OCI-LY1 (cell line): Measurements from ENCODE around the gene SLC2A11.

ENCODE experiments used
- H2AFZ ChIP-seq: fragments of 200-600 bp; sonication (generic), shearing (Covaris generic); 2 replicates; pipeline ENCODE4 v1.6.0; 2014; ENCODE audit warnings: antibody characterized with exemption, mild to moderate bottlenecking, low read length
- H3F3A ChIP-seq: fragments of 200-600 bp; sonication (generic), shearing (Covaris generic); 2 replicates; pipeline ENCODE4 v1.6.0; 2014; ENCODE audit warnings: mild to moderate bottlenecking, antibody characterized with exemption, low read length, moderate library complexity; ENCODE audit not compliant: insufficient read depth
- H3K27ac ChIP-seq: fragments of 200-600 bp; sonication (generic); 2 replicates; pipeline ENCODE4 v1.5.1; 2014; ENCODE audit warnings: low read length, mixed run types, mild to moderate bottlenecking, low read depth; ENCODE audit not compliant: poor library complexity, severe bottlenecking
- H3K27me3 ChIP-seq: fragments of 200-600 bp; sonication (generic); 2 replicates; pipeline ENCODE4 v1.6.0; 2014; ENCODE audit warnings: antibody characterized with exemption, mild to moderate bottlenecking, low read length, moderate library complexity; ENCODE audit not compliant: insufficient read depth
- H3K36me3 ChIP-seq: fragments of 200-600 bp; sonication (generic); 2 replicates; pipeline ENCODE4 v1.6.1; 2014; ENCODE audit warnings: mild to moderate bottlenecking, antibody characterized with exemption, low read length, moderate library complexity, mixed read lengths; ENCODE audit not compliant: insufficient read depth
- H3K4me1 ChIP-seq: fragments of 200-600 bp; sonication (generic); 2 replicates; pipeline ENCODE4 v1.5.1; 2014; ENCODE audit warnings: mild to moderate bottlenecking, low read length, moderate library complexity; ENCODE audit not compliant: insufficient read depth, severe bottlenecking
- H3K4me2 ChIP-seq: fragments of 200-600 bp; sonication (generic), shearing (Covaris generic); 2 replicates; pipeline ENCODE4 v1.6.1; 2014; ENCODE audit warnings: low read length
- H3K4me3 ChIP-seq: fragments of 200-600 bp; sonication (generic); 2 replicates; pipeline ENCODE4 v1.5.1; 2014; ENCODE audit warnings: low read length, low read depth, mild to moderate bottlenecking, mixed read lengths; ENCODE audit not compliant: poor library complexity, severe bottlenecking
- H3K79me2 ChIP-seq: fragments of 200-600 bp; shearing (Covaris generic); 2 replicates; pipeline ENCODE4 v1.6.1; 2016; ENCODE audit warnings: mixed run types, low read length, mixed read lengths; ENCODE audit not compliant: insufficient read depth
- H3K9ac ChIP-seq: fragments of 200-600 bp; sonication (generic), shearing (Covaris generic); 2 replicates; pipeline ENCODE4 v1.6.1; 2014; ENCODE audit warnings: mild to moderate bottlenecking, low read length, mixed read lengths
- H3K9me2 ChIP-seq: fragments of 200-600 bp; sonication (generic), shearing (Covaris generic); 2 replicates; pipeline ENCODE4 v1.6.1; 2014; ENCODE audit warnings: low read depth, mild to moderate bottlenecking, low read length, mixed read lengths
- H3K9me3 ChIP-seq: fragments of 200-600 bp; shearing (Covaris generic); 2 replicates; pipeline ENCODE4 v1.6.1; 2014; ENCODE audit warnings: low read length, mixed read lengths
- H4K20me1 ChIP-seq: fragments of 200-600 bp; sonication (generic), shearing (Covaris generic); 2 replicates; pipeline ENCODE4 v1.6.0; 2016; ENCODE audit warnings: mild to moderate bottlenecking, low read length; ENCODE audit not compliant: insufficient read depth
- CTCF ChIP-seq: fragments of 200-600 bp; sonication (generic), shearing (Covaris generic); IDR thresholded peaks from 2 replicates; pipeline ENCODE4 v1.5.1; 2017; ENCODE audit warnings: mild to moderate bottlenecking, antibody characterized with exemption, low read length, moderate library complexity, mixed read lengths
- EZH2 ChIP-seq: fragments of 200-600 bp; sonication (generic), shearing (Covaris generic); IDR thresholded peaks from 2 replicates; pipeline ENCODE4 v1.8.0; 2017; ENCODE audit warnings: borderline replicate concordance, mixed run types, mild to moderate bottlenecking, antibody characterized with exemption, low read length, moderate library complexity, mixed read lengths

SLC2A11 gene

GRCh38 chr22:23911318-23911980 lies 53.8 kb downstream of the SLC2A11 start:
- Histone ChIP-seq H3K27ac (peak overlapping the region; percentile 86), H3K4me2 (no peak overlapping the region)

GRCh38 chr22:23912293-23912903 lies 54.7 kb downstream of the SLC2A11 start:
- Histone ChIP-seq H2AFZ (no peak overlapping the region), H3K4me1 (peaks cover 35% of the 10 kb centered on the region), H3K27ac (peak overlapping the region; percentile 86), H3K36me3 (peaks cover 5% of the 10 kb centered on the region; the same call in 1 of the 2 replicates), H4K20me1 (no peaks in the 10 kb centered on the region), H3F3A (peaks cover 5% of the 10 kb centered on the region; the same call in 1 of the 2 replicates), H3K4me2 (no peak overlapping the region), H3K9ac (no peak overlapping the region), H3K27me3 (no peaks in the 10 kb centered on the region), H3K79me2 (no peaks in the 10 kb centered on the region), H3K9me3 (no peaks in the 10 kb centered on the region), H3K4me3 (no peak overlapping the region), H3K9me2 (no peaks in the 10 kb centered on the region)
- TF ChIP-seq CTCF (no peak), EZH2 (no peak)

More at GRCh38 chr22:23911318-23911980, 53.8 kb downstream of the SLC2A11 start:
- no peaks in the 10 kb centered on the region for H3K9me2 ChIP-seq
- H2AFZ ChIP-seq = no peak overlapping the region
- no peaks in the 10 kb centered on the region for H3K79me2 ChIP-seq
- H3K36me3 ChIP-seq = no peaks in the 10 kb centered on the region
- TF ChIP-seq EZH2 (no peak), CTCF (no peak)
- peaks cover 35% of the 10 kb centered on the region for H3K4me1 ChIP-seq
- no peaks in the 10 kb centered on the region for H4K20me1 ChIP-seq
- no peak overlapping the region for H3K4me3 ChIP-seq
- H3K9me3 ChIP-seq = no peaks in the 10 kb centered on the region
- H3K27me3 ChIP-seq = no peaks in the 10 kb centered on the region
- H3F3A ChIP-seq = peaks cover 5% of the 10 kb centered on the region; the same call in 1 of the 2 replicates
- H3K9ac ChIP-seq = no peak overlapping the region

- H3K27me3 ChIP-seq = no peaks in the 10 kb centered on the region
- peaks cover 35% of the 10 kb centered on the region for H3K4me1 ChIP-seq
- peak overlapping the region; percentile 94 for H3K4me2 ChIP-seq
- no peaks in the 10 kb centered on the region for H3K79me2 ChIP-seq
- peaks cover 7% of the 10 kb centered on the region for H3K36me3 ChIP-seq
- H3K4me3 ChIP-seq = peak overlapping the region; percentile 81
- TF ChIP-seq CTCF (no peak), EZH2 (no peak)
- peak overlapping the region; percentile 86 for H3K27ac ChIP-seq
- no peaks in the 10 kb centered on the region for H3K9me2 ChIP-seq
- H4K20me1 ChIP-seq = no peaks in the 10 kb centered on the region
- H3K9me3 ChIP-seq = no peaks in the 10 kb centered on the region
- H3K9ac ChIP-seq = peak overlapping the region; percentile 98
- peaks cover 5% of the 10 kb centered on the region; the same call in 1 of the 2 replicates for H3F3A ChIP-seq
- no peak overlapping the region for H2AFZ ChIP-seq
Measured at GRCh38 chr22:23913306-23913660, 55.6 kb downstream of the SLC2A11 start.
